RWPE2 (cell line): ENCODE results near the gene SGO2.

ENCODE experiments used
- ATAC-seq: fragments of 200-7000 bp; cut with Tn5 transposase; 3 replicates; pipeline ENCODE4 v1.9.1; 2021; ENCODE audit warnings: low read depth
- DNase-seq: peaks from one replicate; pipeline ENCODE4 v3.0.0-alpha.2; 2020; ENCODE audit warnings: low spot score
- H3K27ac ChIP-seq: fragments of 450-650 bp; 2 replicates; pipeline ENCODE4 v1.5.1; 2017; ENCODE audit warnings: mild to moderate bottlenecking; ENCODE audit not compliant: poor library complexity, severe bottlenecking
- H3K27me3 ChIP-seq: fragments of 250-450 bp; sonication (Bioruptor Pico); 2 replicates; pipeline ENCODE4 v1.5.1; 2021; ENCODE audit warnings: mild to moderate bottlenecking, moderate library complexity; ENCODE audit not compliant: insufficient read depth, poor library complexity, severe bottlenecking
- H3K36me3 ChIP-seq: fragments of 250-450 bp; sonication (Bioruptor Pico); 2 replicates; pipeline ENCODE4 v1.5.1; 2020; ENCODE audit warnings: low read depth, mild to moderate bottlenecking, moderate library complexity
- H3K4me1 ChIP-seq: fragments of 250-450 bp; sonication (Bioruptor Pico); 2 replicates; pipeline ENCODE4 v1.5.1; 2021; ENCODE audit warnings: mild to moderate bottlenecking, moderate library complexity; ENCODE audit not compliant: insufficient read depth, poor library complexity, severe bottlenecking
- H3K4me3 ChIP-seq: fragments of 250-450 bp; sonication (Bioruptor Pico); 2 replicates; pipeline ENCODE4 v1.5.1; 2021; ENCODE audit warnings: mild to moderate bottlenecking, moderate library complexity; ENCODE audit not compliant: severe bottlenecking
- H3K9me3 ChIP-seq: fragments of 250-450 bp; sonication (Bioruptor Pico); 2 replicates; pipeline ENCODE4 v1.5.1; 2021; ENCODE audit warnings: mild to moderate bottlenecking, moderate library complexity; ENCODE audit not compliant: severe bottlenecking
- CTCF ChIP-seq: fragments of 450-650 bp; IDR thresholded peaks from one replicate; pipeline ENCODE4 v1.5.1; 2017; ENCODE audit warnings: mild to moderate bottlenecking, moderate library complexity; ENCODE audit not compliant: poor library complexity, severe bottlenecking

The SGO2 gene

GRCh38 chr2:200578778-200579177, 52.8 kb downstream of the SGO2 start:
- DNase-seq (no peak), ATAC-seq (peak; percentile 68; the same call in 2 of the 3 replicates)
- Histone ChIP-seq H3K27me3 (no peaks in the 10 kb centered on the region), H3K4me3 (no peak overlapping the region), H3K36me3 (peaks cover 20% of the 10 kb centered on the region), H3K27ac (no peak overlapping the region), H3K9me3 (no peaks in the 10 kb centered on the region), H3K4me1 (no peaks in the 10 kb centered on the region)
- peak; percentile 82 for TF ChIP-seq CTCF

- Histone ChIP-seq H3K4me1 (peaks cover 9% of the 10 kb centered on the region), H3K27ac (no peak overlapping the region), H3K36me3 (peaks cover 12% of the 10 kb centered on the region; the same call in 1 of the 2 replicates), H3K27me3 (no peaks in the 10 kb centered on the region), H3K9me3 (no peaks in the 10 kb centered on the region), H3K4me3 (no peak overlapping the region)
- TF ChIP-seq CTCF, result no peak
- DNase-seq (no peak), ATAC-seq (no peak)
Measured at GRCh38 chr2:200584639-200585038, 58.6 kb downstream of the SGO2 start.

- Histone ChIP-seq H3K4me1 (peaks cover 9% of the 10 kb centered on the region), H3K9me3 (no peaks in the 10 kb centered on the region), H3K27me3 (no peaks in the 10 kb centered on the region), H3K36me3 (peaks cover 5% of the 10 kb centered on the region; the same call in 1 of the 2 replicates), H3K27ac (no peak overlapping the region), H3K4me3 (peak overlapping the region; percentile 23)
- ATAC-seq, result no peak
- no peak for DNase-seq
- no peak for TF ChIP-seq CTCF
Measured at GRCh38 chr2:200585340-200585729, 59.3 kb downstream of the SGO2 start.

GRCh38 chr2:200585730-200586643, 60.0 kb downstream of the SGO2 start, which contains the start of gene AOX1:
Gene AOX1 (plus strand): TSS chr2:200586014. CDS start chr2:200586109, 95 bp downstream.
- Histone ChIP-seq H3K36me3 (no peaks in the 10 kb centered on the region), H3K27ac (peak within 1 kb of the TSS; percentile 7), H3K4me3 (peak within 1 kb of the TSS; percentile 23), H3K4me1 (peaks cover 9% of the 10 kb centered on the region), H3K9me3 (no peaks in the 10 kb centered on the region), H3K27me3 (no peaks in the 10 kb centered on the region)
- DNase-seq (no peak), ATAC-seq (peak; percentile 77)
- peak; percentile 47 for TF ChIP-seq CTCF

- peaks cover 9% of the 10 kb centered on the region for H3K4me1 ChIP-seq
- no peak overlapping the region for H3K4me3 ChIP-seq
- ATAC-seq, result no peak
- H3K36me3 ChIP-seq, result no peaks in the 10 kb centered on the region
- no peak for DNase-seq
- H3K27ac ChIP-seq, result no peak overlapping the region
- H3K9me3 ChIP-seq, result no peaks in the 10 kb centered on the region
- TF ChIP-seq CTCF, result no peak
- H3K27me3 ChIP-seq, result no peaks in the 10 kb centered on the region
Measured at GRCh38 chr2:200586644-200586975, 60.6 kb downstream of the SGO2 start.
